Uterus (tissue), 4 donors: ENCODE results near the gene DCAF6. TPM values are rescaled to one million over a fixed set of nuclear protein-coding genes. Genes with fewer than 3 reads are reported as not detected.

Experiments used
- DNase-seq, 2 donors: peaks; one replicate each; pipeline ENCODE4 v3.0.0-alpha.2; 2019 to 2020
- H3K27ac ChIP-seq, 2 donors: fragments of 200-600 bp; sonication (generic); 1 replicate in 1 of 2; 2 replicates in 1 of 2; pipeline ENCODE4 v1.5.1; 2016 to 2018
- H3K27me3 ChIP-seq, 2 donors: fragments of 200-600 bp; sonication (generic); one replicate each; pipeline ENCODE4 v1.5.1; 2018 to 2019; ENCODE audit warnings: control low read depth in 1 of 2
- H3K36me3 ChIP-seq, 2 donors: fragments of 200-600 bp; sonication (generic); one replicate each; pipeline ENCODE4 v1.5.1; 2019; ENCODE audit warnings: control low read depth in 1 of 2
- H3K4me1 ChIP-seq, 2 donors: fragments of 200-600 bp; sonication (generic); one replicate each; pipeline ENCODE4 v1.5.1; 2018 to 2019; ENCODE audit warnings: control low read depth in 1 of 2
- H3K4me3 ChIP-seq, 2 donors: fragments of 200-600 bp; sonication (generic); 1 replicate in 1 of 2; 2 replicates in 1 of 2; pipeline ENCODE4 v1.5.1; 2018 to 2019; ENCODE audit warnings: mild to moderate bottlenecking in 1 of 2
- H3K9me3 ChIP-seq, 2 donors: fragments of 200-600 bp; sonication (generic); one replicate each; pipeline ENCODE4 v1.5.1; 2019; ENCODE audit warnings: control low read depth in 1 of 2
- CTCF ChIP-seq, 4 experiments: fragments of 200-600 bp in 2 of 4; fragments of 450-650 bp in 2 of 4; sonication (generic) in 2 of 4; IDR thresholded peaks; one replicate each; pipeline ENCODE4 v1.5.1; 2016 to 2019; ENCODE audit warnings: antibody characterized with exemption in 4 of 4, mild to moderate bottlenecking in 2 of 4, moderate library complexity in 1 of 4
- POLR2A ChIP-seq, 2 donors: fragments of 450-650 bp; IDR thresholded peaks; one replicate each; pipeline ENCODE4 v1.6.1; 2016; ENCODE audit warnings: antibody characterized with exemption in 2 of 2, mild to moderate bottlenecking in 1 of 2, moderate library complexity in 1 of 2
- intact Hi-C: fragments of 100-400 bp; cut with DNase I; formaldehyde crosslinking; loops from one replicate; pipeline ENCODE4 v1.15.1; 2023; ENCODE audit warnings: low total_unique reads
- total RNA-seq, 4 donors: library from RNA; depleted of rRNA in 3 of 4; stranded (reverse); fragments of >200 nt in 3 of 4; gene quantifications; one replicate each; pipeline versions ENCODE4 v1.1.0 to v1.2.4, GENCODE V29; 2014 to 2023
- donor health status: DM: yes; HTN: yes; CAD: no.

DCAF6 gene
- total RNA-seq, 4 donors from 2014 or later, result 19.1 to 77.7 (median 44.9) TPM

- H3K27me3 ChIP-seq, result no peaks in the 10 kb centered on the region
- intact Hi-C loops, result no loop called here
- H3K4me3 ChIP-seq, result no peak overlapping the region
- H3K36me3 ChIP-seq, result no peaks in the 10 kb centered on the region
- DNase-seq, result peak; percentile 27 to 56
- H3K9me3 ChIP-seq, result no peaks in the 10 kb centered on the region
- H3K27ac ChIP-seq, result no peak overlapping the region
- TF ChIP-seq CTCF (IDR thresholded peaks at IDR 0.05) (no peak), POLR2A (IDR thresholded peaks at IDR 0.05) (no peak)
- no peaks in the 10 kb centered on the region for H3K4me1 ChIP-seq
Measured at GRCh38 chr1:167899253-167899681, 37.2 kb upstream of the DCAF6 start.

GRCh38 chr1:167900907-167901306, 35.6 kb upstream of the DCAF6 start:
- H3K9me3 ChIP-seq, result no peaks in the 10 kb centered on the region
- intact Hi-C loops, result no loop called here
- H3K27ac ChIP-seq, result no peak overlapping the region
- no peaks in the 10 kb centered on the region for H3K27me3 ChIP-seq
- no peak for TF ChIP-seq POLR2A (IDR thresholded peaks at IDR 0.05)
- TF ChIP-seq CTCF (IDR thresholded peaks at IDR 0.05), result no peak
- H3K36me3 ChIP-seq, result no peaks in the 10 kb centered on the region
- no peak overlapping the region for H3K4me3 ChIP-seq
- no peaks in the 10 kb centered on the region for H3K4me1 ChIP-seq
- DNase-seq, result no peak

GRCh38 chr1:167904652-167905130, 31.8 kb upstream of the DCAF6 start:
- no peak for DNase-seq

GRCh38 chr1:167905182-167905581, 31.3 kb upstream of the DCAF6 start:
- H3K4me3 ChIP-seq, result no peak overlapping the region
- H3K9me3 ChIP-seq, result no peaks in the 10 kb centered on the region
- intact Hi-C loops, result no loop called here
- TF ChIP-seq POLR2A (IDR thresholded peaks at IDR 0.05) (no peak), CTCF (IDR thresholded peaks at IDR 0.05) (no peak)
- DNase-seq, result no peak
- no peaks in the 10 kb centered on the region for H3K4me1 ChIP-seq
- no peaks in the 10 kb centered on the region for H3K27me3 ChIP-seq
- H3K27ac ChIP-seq, result no peak overlapping the region
- H3K36me3 ChIP-seq, result no peaks in the 10 kb centered on the region

More at GRCh38 chr1:167904652-167905130, 31.8 kb upstream of the DCAF6 start:
- Histone ChIP-seq H3K4me3 (no peak overlapping the region), H3K36me3 (no peaks in the 10 kb centered on the region), H3K4me1 (no peaks in the 10 kb centered on the region), H3K9me3 (no peaks in the 10 kb centered on the region), H3K27me3 (no peaks in the 10 kb centered on the region), H3K27ac (no peak overlapping the region)
- intact Hi-C loops, result no loop called here
- no peak for TF ChIP-seq CTCF (IDR thresholded peaks at IDR 0.05)
- no peak for TF ChIP-seq POLR2A (IDR thresholded peaks at IDR 0.05)

- H3K36me3 ChIP-seq, result no peaks in the 10 kb centered on the region
- TF ChIP-seq POLR2A (IDR thresholded peaks at IDR 0.05), result no peak
- no peak for TF ChIP-seq CTCF (IDR thresholded peaks at IDR 0.05)
- no peaks in the 10 kb centered on the region for H3K4me1 ChIP-seq
- no peaks in the 10 kb centered on the region for H3K9me3 ChIP-seq
- no peaks in the 10 kb centered on the region for H3K27me3 ChIP-seq
- no peak for DNase-seq
- no peak overlapping the region for H3K4me3 ChIP-seq
- intact Hi-C loops, result no loop called here
- no peak overlapping the region for H3K27ac ChIP-seq
Measured at GRCh38 chr1:167905671-167906070, 30.8 kb upstream of the DCAF6 start.
